GM18499 (cell line): ENCODE measurements around the gene PGA3.
"Not testable (repeated sequence)": the region's sequence is repeated elsewhere in the genome, so short reads cannot be mapped to it uniquely, and the experiment has no call there.

Experiments
- ATAC-seq: cut with Tn5 transposase; IDR thresholded peaks from one replicate; pipeline ENCODE4 v1.9.1; 2021; ENCODE audit warnings: moderate number of reproducible peaks; ENCODE audit not compliant: insufficient read depth, unreplicated experiment

The PGA3 gene

DNA sequence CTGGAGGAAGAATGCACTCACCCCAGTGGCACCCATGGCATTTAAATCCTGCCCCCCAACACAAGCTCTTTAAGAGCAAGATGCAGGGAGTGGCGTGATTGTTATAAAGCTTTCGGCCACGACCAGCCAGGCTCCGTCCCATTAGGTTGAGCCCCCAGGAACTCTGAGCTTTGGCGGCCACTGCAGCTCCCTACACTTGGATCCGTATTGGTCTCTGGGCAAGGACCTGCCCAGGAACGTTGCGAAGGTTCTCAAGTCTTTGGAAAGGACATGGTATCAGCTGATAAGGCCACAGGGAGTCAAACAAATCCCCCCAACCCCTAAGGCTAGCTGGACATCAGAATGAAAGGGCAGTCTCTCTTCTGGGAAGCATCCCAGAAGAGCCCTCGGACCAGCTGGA lies 32.7 kb upstream of the PGA3 start:
- ATAC-seq: no peak

DNA sequence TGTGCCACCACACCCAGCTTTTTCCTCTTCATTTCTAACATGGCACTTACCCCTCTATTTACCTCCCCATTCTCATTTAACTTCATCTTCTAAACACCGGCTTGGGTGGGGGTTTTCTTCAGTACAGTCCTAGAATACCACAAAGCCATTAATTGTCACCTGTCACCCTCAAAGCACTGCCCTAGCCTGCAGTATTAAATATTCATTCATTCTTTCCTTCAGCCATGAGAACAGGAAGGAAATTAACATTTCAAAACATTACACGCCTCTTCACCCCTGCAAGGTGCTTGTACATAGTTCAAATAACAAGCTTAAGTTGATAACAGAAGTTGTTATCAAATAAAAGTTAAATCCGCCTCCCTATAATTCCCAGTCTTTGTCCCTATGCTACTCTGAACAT lies 31.4 kb upstream of the PGA3 start:
- ATAC-seq: no peak

GRCh38 chr11:61172356-61172755 lies 31.0 kb upstream of the PGA3 start:
- no peak for ATAC-seq

DNA sequence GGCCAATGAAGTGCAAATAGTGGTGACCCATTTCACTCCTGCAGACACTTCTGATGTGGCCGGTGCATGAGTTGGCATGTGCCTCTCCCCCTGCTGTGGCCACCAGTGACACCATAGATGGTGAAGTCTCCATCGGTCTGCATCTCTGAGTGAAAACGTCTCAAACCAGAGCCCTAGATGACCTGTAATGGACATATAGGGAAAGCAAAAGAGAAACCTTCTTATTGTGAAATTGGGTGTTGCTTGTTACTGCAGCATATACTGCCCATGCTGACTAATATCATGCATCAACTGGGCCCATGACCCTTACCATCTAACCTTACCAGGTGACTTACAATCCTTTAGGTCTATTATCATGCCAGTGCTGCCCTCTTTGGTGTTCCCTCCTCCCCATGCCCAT lies 30.4 kb upstream of the PGA3 start:
- no peak for ATAC-seq

- no peak for ATAC-seq
Observed at GRCh38 chr11:61173456-61173855, 29.9 kb upstream of the PGA3 start.

GRCh38 chr11:61174273-61174672 lies 29.0 kb upstream of the PGA3 start:
- ATAC-seq: no peak

GRCh38 chr11:61174949-61175348 lies 28.4 kb upstream of the PGA3 start:
- no peak for ATAC-seq

DNA sequence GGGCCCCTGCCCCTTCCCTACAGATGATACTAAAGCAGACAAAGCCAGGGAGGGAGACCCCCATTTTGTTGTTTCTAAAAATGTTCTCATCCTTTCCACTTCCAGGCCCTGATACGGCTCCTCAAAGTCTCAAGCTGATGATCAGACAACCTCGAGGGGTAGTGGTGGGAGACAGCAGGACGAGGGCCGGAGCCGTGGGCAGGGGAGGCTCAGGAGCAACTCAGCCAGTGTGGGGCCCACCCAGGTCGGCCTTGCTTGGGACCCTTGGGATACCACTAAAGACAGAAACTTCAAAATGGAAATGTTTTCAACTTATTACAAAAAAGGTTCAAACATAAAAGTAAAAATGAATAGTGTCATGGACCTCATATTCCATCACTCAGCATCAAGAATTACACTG lies 26.9 kb upstream of the PGA3 start:
- no peak for ATAC-seq

- not testable (repeated sequence) for ATAC-seq
Observed at GRCh38 chr11:61180205-61180604, 23.1 kb upstream of the PGA3 start.

DNA sequence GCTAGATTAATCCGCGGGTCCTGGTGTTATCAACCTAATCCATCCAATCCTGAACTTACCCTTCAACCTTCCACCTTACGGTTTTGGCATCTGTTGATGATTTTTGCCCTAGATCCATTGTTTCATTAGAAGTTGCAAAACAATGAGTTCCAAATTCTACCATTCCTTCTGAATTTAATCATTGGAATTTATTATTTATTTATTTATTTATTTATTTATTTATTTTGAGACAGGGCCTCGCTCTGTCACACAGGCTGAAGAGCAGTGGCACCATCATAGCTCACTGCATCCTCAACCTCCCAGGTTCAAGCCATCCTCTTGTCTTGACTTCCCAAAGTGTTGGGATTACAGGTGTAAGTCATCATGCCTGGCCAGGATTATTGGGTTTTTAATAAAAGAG lies 21.8 kb upstream of the PGA3 start:
- no peak for ATAC-seq

GRCh38 chr11:61183645-61184044 lies 19.7 kb upstream of the PGA3 start:
- no peak for ATAC-seq

- ATAC-seq: no peak
Observed at GRCh38 chr11:61186504-61186903, 16.8 kb upstream of the PGA3 start.

DNA sequence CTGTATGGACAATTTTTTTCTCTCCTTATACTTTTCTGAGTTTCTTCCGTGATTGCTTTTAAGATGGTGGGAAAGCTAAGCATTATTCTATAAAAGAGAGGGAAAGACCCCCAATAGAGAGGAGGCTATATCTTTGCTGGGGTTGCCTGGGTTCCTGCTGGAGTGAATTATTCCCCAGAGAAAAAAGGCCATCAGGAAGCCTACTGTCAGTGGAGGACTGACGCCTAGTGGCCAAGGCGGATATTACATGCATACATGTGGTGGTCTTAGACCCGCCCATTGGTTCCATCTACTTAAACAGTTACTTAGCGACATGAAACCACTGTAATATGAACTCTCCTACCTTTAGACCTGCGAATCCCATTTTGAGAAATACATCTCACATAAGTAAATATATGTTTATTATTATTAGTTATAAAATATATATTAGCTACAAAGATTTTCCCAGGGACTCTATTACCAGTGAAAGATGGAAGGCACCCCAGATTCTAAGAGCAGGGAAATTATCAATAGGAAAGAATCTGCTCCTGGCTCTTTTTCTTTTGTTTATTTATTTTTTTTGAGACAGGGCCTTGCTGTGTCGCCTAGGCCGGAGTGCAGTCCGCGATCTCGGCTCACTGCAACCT lies 15.7 kb upstream of the PGA3 start:
- no peak for ATAC-seq

DNA sequence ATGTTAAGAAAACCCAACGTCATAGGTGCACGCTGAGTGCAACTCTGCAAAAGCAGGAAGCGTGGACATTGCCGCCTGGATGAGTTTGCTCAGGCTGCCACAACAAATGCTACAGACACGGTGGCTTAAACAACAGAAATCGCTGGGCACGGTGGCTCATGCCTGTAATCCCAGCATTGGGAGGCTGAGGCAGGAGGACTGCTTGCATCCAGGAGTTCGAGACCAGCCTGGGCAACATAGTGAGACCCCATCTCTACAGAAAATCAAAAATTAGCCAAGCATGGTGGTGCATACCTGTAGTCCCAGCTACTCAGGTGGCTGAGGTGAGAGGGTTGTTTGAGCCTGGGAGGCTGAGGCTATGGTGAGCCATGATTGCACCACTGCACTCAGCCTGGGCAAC lies 13.4 kb upstream of the PGA3 start:
- no peak for ATAC-seq

DNA sequence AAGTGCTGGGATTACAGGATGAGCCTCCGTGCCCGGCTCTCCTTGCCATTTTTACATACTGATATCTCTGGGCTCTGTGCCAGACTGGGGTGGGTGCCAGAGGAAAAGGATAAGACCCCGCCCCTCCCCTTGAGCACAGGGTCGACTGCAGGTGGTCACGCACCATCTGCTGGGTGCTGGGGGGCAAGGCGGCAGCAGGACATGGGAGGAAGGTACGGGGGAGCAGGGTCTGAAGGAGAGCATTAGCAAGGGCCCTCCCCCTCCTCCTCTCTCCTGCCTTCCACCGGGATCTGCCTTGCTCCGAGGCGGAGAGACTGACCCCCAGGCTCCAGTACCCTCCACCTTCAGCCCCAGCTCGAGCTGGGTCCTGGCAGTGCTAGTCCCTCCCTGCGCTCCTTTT lies 9.7 kb upstream of the PGA3 start:
- ATAC-seq: no peak

- ATAC-seq: no peak
Observed at GRCh38 chr11:61194169-61194671, 9.1 kb upstream of the PGA3 start.

DNA sequence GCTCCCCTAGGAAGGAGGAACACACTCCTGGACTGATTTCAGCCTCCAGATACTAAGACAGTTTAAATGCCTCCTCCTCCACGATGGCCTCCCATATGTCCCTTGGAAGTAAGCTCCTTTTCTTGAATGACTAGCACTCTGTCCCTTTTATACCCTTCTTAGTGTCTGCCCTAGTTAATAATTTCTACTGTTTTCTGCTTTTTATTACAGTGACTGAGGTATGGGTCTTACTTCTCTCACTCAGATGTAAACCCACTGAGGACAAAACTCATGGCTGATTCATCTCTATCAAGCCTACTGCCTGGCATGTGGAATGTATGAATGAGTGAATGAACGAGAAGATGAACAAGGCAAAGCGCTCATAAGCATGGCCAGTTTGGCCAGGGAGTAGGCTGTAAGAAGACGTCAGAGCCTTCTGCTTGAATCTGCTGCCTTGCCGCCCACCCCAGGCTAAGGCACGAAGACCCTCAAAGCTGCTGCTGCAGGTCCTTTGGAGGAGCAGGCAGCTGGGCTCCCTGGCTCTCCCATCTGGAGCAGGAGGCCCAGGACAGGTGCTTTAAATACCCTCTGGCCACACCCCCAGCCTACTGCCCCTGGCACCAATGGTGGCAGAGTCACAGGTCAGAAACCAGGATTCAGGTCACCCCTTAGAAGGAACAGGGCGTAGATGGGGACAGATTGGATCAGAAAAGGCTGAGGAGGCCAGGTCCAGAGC lies 8.2 kb upstream of the PGA3 start:
- no peak for ATAC-seq

DNA sequence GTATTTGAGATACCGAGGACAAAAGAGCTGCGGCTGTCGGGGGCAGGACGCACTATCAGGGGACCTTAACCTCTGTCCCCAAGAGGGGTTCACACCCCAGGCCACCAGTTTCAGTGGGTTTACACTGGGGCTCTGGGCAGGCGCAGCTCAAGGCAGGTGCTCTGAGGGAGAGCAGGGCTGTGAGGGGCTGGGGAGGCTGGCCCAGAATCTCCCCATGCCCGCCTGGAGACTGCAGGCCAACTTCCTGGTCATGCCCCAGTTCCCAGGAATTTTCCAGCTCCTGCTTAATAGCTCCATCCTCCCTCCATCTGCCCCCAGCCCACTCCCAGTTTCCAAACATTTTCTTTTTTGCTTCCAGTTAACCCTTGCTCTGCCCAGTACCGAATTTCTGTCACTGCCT lies 7.6 kb upstream of the PGA3 start:
- ATAC-seq: no peak

GRCh38 chr11:61198361-61198760 lies 5.0 kb upstream of the PGA3 start:
- ATAC-seq: no peak

- no peak for ATAC-seq
Observed at GRCh38 chr11:61198948-61199523, 4.3 kb upstream of the PGA3 start.

GRCh38 chr11:61201476-61201875 lies 1.8 kb upstream of the PGA3 start:
- no peak for ATAC-seq

GRCh38 chr11:61203873-61204272 lies 558 bp downstream of the PGA3 start:
- not testable (repeated sequence) for ATAC-seq
